Measurements from ENCODE around the gene PIGBOS1. TPM values are rescaled to one million over a fixed set of nuclear protein-coding genes. Genes with fewer than 3 reads are reported as not detected.

PIGBOS1 gene
- total and polyA plus RNA-seq, 9 of the 15 experiments (the other 6 are each of a cell fraction or from before 2014, with no cell fraction given): 25.2 to 76.2 (median 46.0) TPM

GRCh38 chr15:55268176-55268695 is 50.7 kb downstream of the PIGBOS1 start:
- intact Hi-C loops (cut with micrococcal nuclease) (no loop called here), in situ Hi-C loops (cut with MboI) (no loop called here)
- peaks cover 81% of the 10 kb centered on the region for H3K79me2 ChIP-seq (ENCODE audit: control insufficient read depth, insufficient read depth, low read length)
- no peak overlapping the region for H3K4me3 ChIP-seq
- no peaks in the 10 kb centered on the region for H3K9me3 ChIP-seq (replicated peaks; ENCODE audit: control insufficient read depth, insufficient read depth, low read depth, low read length)
- peaks cover 9 to 25% of the 10 kb centered on the region in 2 experiments; a peak in 4 of 5 replicates for H3K4me1 ChIP-seq (replicated peaks in 1 of 2; ENCODE audit: control insufficient read depth in 2 of 2, insufficient read depth in 2 of 2, low read length in 2 of 2)
- no peak for TF ChIP-seq SRSF1 (IDR thresholded peaks at IDR 0.05; ENCODE audit: low read depth, low read length)
- no peak for TF ChIP-seq ZNF507 (tag; conservative IDR thresholded peaks at IDR 0.05)
- no peak for TF ChIP-seq CUX1 (CRISPR knock-in tag; IDR thresholded peaks at IDR 0.05)
- no peak for TF ChIP-seq ZBTB5 (IDR thresholded peaks at IDR 0.05)
- no peak for TF ChIP-seq HNRNPUL1 (IDR thresholded peaks at IDR 0.05; ENCODE audit: low read length)
- TF ChIP-seq BDP1 (IDR thresholded peaks at IDR 0.05; ENCODE audit: insufficient read depth, insufficient read length): no peak
- TF ChIP-seq ARID1B (IDR thresholded peaks at IDR 0.05): peak; percentile 7; the same call in 1 of the 2 replicates
- peak; percentile 39 for TF ChIP-seq TCF3 (CRISPR knock-in tag; IDR thresholded peaks at IDR 0.05)
- TF ChIP-seq ZNF280A (IDR thresholded peaks at IDR 0.05; ENCODE audit: low read depth, partially characterized antibody): no peak
- TF ChIP-seq, protein P1, sequence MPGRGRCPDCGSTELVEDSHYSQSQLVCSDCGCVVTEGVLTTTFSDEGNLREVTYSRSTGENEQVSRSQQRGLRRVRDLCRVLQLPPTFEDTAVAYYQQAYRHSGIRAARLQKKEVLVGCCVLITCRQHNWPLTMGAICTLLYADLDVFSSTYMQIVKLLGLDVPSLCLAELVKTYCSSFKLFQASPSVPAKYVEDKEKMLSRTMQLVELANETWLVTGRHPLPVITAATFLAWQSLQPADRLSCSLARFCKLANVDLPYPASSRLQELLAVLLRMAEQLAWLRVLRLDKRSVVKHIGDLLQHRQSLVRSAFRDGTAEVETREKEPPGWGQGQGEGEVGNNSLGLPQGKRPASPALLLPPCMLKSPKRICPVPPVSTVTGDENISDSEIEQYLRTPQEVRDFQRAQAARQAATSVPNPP (IDR thresholded peaks at IDR 0.05; ENCODE audit: borderline replicate concordance, insufficient read depth, insufficient read length): no peak
- no peak for TF ChIP-seq SP2 (IDR thresholded peaks at IDR 0.05; ENCODE audit: extremely low read depth, low read depth, low read length, poor library complexity, severe bottlenecking)
- no peak overlapping the region for H2AFZ ChIP-seq (ENCODE audit: low read depth, low read length)
- H3K4me2 ChIP-seq (ENCODE audit: insufficient read depth, low read length): peak overlapping the region; percentile 34; the same call in 1 of the 2 replicates
- DNase-seq (ENCODE audit: extremely low read depth in 1 of 4, low spot score in 3 of 4) (peak in 1 of 4 experiments; percentile 49), FAIRE-seq (peak; percentile 71), ATAC-seq (peak; percentile 67)
- peaks cover 63% of the 10 kb centered on the region for H3K36me3 ChIP-seq (ENCODE audit: control insufficient read depth, insufficient read depth, low read length)
- CTCF ChIA-PET (ENCODE audit: low intra/inter-chr PET ratio): no interaction called here
- H3K27me3 ChIP-seq (ENCODE audit: control insufficient read depth in 2 of 2, insufficient read depth in 2 of 2, low read length in 2 of 2): no peaks in the 10 kb centered on the region
- H3K9me1 ChIP-seq (ENCODE audit: control insufficient read depth, insufficient read depth, low read length): no peaks in the 10 kb centered on the region
- WGBS (ENCODE audit: insufficient coverage, low coverage, missing lambda C conversion rate): 17% methylated on average over 2 of the region's 2 CpGs
- peak overlapping the region; percentile 38; the same call in 2 of the 3 replicates for H3K27ac ChIP-seq (ENCODE audit: extremely low read depth, low read depth, low read length)
- H4K20me1 ChIP-seq (replicated peaks; ENCODE audit: control insufficient read depth, insufficient read depth, low read length): 0 out of 2 replicates have a peak, but pooled peaks cover 5% of the 10 kb centered on the region
- POLR2A ChIA-PET: interaction anchor here (1.0 to 3.4 kb wide), 3 partner anchors 9 to 17 kb away, joined by 5 to 14 read pairs (median 7); no protein-coding TSS in a partner anchor
- no TSS peak for BruUV-seq (replicated peaks)
- peak overlapping the region in 1 of 2 experiments; percentile 10; a peak in 2 of 4 replicates for H3K9ac ChIP-seq (ENCODE audit: insufficient read depth in 1 of 2, low read depth in 2 of 2, low read length in 2 of 2)
